ENCODE measurements around the gene TROAP.
A peak's percentile ranks its signal among the peaks of the same experiment; 100 is the strongest.

Gene TROAP

DNA sequence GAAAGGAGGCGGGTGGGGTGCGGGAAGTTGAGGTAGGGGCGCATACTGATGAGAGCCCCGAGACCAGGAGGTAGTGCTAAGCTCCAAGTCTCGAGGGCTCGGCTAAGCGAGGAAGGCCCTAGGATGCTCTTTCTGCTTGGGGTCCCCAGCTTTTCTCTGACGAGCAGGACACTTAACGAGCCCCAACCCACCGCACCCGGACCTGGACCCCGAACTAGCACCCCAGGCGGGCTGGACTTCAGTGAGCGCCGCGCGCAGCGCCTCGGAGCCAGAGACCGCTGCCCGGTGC lies 18.7 kb downstream of the TROAP start:
- Mint-ChIP-seq H3K4me1 (peaks cover 50% of the 10 kb centered on the region), H3K4me3 (peak overlapping the region; percentile 66), H3K9me3 (no peaks in the 10 kb centered on the region), H3K27ac (no peak overlapping the region), H3K36me3 (peaks cover 2% of the 10 kb centered on the region)
- DNase-seq (ENCODE audit: low spot score in 2 of 2) (no peak), ATAC-seq (no peak)

DNA sequence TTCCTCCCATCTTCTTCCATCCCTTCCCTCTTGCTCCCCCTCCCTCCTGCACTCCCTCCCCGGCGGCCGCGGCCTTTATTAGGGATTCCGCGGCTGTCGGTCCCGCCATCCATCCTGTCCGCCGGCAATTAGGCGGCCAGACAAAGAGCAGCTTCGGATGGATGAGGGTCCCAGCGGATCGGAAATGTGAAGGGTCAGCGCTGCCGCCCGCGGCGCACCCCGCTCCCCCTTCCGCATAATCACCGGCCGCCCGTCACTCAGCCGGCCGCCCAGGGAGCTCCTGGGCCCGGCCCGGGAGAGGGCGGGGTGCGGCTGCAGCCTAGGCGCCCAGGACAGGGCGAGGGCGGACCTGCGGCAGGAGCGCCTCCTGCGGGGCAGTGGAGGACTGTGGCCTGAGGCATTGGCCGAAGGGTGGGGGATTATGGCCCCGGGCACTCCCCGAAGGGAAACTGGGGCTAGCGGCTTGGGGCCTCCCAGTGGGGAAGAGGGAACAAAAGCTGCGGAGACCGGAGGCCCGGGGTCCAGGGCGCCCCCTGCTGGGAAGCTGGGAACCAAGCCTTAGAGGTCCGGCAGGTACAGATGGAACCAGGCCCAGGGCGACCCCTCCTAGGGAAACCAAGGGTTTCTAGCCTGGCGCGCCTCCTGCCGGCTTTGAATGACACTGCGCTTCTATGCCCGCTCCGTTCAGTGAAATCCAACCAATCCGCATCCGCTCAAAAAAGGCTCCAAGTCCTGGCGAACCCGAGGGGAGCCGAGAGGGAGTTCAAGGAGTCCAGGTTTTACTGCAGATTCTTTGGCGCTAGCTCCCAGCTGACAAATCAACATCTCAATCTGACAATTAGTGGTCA lies 19.2 kb downstream of the TROAP start:
- H3K9me3 Mint-ChIP-seq, result no peaks in the 10 kb centered on the region
- DNase-seq (ENCODE audit: low spot score in 2 of 2) (peak; percentile 78 to 93), ATAC-seq (peak; percentile 78)
- peak overlapping the region; percentile 54 for H3K27ac Mint-ChIP-seq
- H3K4me3 Mint-ChIP-seq, result peak overlapping the region; percentile 66
- H3K36me3 Mint-ChIP-seq, result peaks cover 6% of the 10 kb centered on the region
- peaks cover 50% of the 10 kb centered on the region for H3K4me1 Mint-ChIP-seq

DNA sequence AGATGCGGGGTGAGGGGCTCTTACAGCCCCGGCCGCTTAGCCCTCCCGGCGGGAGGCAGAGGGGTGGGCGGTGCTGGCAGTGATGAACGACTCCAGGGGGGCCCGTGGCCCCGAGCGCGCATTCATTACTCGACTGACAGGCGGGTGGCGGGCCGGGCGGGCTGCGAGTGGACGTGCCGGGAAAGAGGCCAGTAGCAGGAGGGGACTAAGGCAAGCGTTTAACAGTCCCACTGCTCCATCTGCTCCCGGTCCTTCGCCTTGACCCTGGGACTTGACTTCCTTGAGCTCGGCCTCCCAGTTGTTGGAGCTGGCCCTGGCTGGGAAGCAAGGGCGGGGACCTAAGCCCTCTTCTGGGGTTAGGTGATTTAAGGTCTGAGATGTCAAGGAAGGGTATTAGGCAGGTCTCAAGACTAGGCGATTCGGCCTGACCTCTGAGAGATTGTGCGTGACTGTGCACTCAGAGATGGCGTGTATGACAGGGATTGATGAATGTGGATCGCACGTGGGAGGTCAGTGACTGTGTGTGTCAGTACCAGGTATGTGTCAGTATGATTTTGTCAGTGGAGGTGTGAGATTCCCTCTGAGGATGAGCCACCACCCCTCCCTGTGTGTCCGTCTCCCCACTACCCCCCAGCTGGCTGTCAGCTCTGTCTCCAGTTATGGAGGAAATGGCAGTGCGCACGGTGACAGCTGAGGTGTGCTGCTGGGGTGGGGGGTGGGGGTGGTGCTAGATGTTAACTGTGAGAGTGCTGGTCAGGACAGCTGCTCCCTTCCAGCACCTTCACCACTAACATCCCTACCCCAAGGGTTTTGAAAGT lies 20.1 kb downstream of the TROAP start:
- DNase-seq (ENCODE audit: low spot score in 2 of 2), result no peak
- Mint-ChIP-seq H3K27ac (peak overlapping the region; percentile 54), H3K36me3 (peaks cover 6% of the 10 kb centered on the region), H3K4me1 (peaks cover 44% of the 10 kb centered on the region), H3K9me3 (no peaks in the 10 kb centered on the region), H3K4me3 (peak overlapping the region; percentile 66)
- peak; percentile 86 for ATAC-seq

DNA sequence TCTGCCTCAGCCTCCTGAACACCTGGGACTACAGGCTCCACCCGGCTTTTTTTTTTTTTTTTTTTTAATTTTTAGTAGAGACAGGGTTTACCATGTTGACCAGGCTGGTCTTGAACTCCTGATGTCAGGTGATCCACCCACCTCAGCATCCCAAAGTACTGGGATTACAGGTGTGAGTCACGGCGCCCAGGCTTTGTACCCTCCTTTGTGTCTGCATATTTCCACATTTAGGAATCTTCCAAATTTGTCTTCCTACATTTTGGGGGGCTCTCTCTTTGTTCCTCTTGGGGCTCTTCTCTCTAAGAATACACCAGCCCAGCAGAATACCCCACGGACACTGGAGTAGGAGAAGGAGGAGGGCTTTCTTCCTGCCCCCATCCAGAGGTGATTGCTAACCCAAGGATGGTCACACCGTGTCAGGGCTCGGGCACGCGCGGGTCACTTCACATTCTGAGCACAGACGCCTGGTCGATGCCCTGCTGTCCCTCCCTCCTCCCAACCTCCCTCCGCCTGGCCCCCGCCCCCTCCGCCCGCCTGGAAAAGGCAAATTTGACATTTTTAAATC lies 21.5 kb downstream of the TROAP start:
- DNase-seq (ENCODE audit: low spot score in 2 of 2), result no peak
- no peak overlapping the region for H3K27ac Mint-ChIP-seq
- peaks cover 6% of the 10 kb centered on the region for H3K36me3 Mint-ChIP-seq
- H3K9me3 Mint-ChIP-seq, result no peaks in the 10 kb centered on the region
- no peak for ATAC-seq
- peaks cover 42% of the 10 kb centered on the region for H3K4me1 Mint-ChIP-seq
- H3K4me3 Mint-ChIP-seq, result peak overlapping the region; percentile 66

DNA sequence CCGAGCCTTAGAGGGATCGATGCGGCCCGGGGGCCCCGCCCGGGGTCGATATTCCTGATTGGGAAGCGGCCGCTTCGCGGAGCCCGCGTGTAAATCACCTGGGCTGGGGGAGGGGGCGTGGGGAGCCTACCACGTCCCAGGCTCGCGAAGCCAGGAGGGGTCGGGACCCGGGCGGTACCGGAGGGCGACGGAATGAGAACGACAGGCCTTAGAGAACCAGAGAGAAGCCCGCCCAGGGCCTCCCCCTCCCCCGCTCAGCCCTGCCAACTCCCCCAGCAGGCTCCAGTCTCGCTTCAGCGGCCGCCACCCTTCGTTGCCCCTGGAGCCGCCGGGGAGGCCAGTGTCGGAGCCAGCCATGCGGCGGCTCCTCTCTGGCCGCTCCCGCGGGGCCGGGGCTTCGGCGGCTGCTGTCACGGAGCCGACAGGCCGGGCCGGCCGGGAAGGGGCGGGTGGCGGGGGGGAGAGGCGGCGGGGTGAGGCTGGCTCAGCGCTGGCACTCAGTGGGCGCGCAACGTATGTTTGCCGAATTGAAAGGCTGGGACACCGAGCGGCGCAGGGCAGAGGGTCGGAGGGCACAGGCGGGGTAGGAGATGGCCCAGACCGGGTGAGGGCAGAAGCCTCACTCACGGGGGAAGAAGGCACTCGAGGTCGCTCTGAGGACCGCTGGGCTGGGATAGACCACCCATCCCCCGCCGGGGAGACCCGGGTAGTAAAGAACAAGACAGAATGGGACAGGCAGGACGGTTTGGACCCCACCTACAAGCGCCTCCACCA lies 22.2 kb downstream of the TROAP start:
- Mint-ChIP-seq H3K4me1 (peaks cover 42% of the 10 kb centered on the region), H3K27ac (no peak overlapping the region), H3K9me3 (no peaks in the 10 kb centered on the region), H3K4me3 (peak overlapping the region; percentile 82), H3K36me3 (peaks cover 6% of the 10 kb centered on the region)
- DNase-seq (ENCODE audit: low spot score in 2 of 2), result no peak
- ATAC-seq, result no peak

DNA sequence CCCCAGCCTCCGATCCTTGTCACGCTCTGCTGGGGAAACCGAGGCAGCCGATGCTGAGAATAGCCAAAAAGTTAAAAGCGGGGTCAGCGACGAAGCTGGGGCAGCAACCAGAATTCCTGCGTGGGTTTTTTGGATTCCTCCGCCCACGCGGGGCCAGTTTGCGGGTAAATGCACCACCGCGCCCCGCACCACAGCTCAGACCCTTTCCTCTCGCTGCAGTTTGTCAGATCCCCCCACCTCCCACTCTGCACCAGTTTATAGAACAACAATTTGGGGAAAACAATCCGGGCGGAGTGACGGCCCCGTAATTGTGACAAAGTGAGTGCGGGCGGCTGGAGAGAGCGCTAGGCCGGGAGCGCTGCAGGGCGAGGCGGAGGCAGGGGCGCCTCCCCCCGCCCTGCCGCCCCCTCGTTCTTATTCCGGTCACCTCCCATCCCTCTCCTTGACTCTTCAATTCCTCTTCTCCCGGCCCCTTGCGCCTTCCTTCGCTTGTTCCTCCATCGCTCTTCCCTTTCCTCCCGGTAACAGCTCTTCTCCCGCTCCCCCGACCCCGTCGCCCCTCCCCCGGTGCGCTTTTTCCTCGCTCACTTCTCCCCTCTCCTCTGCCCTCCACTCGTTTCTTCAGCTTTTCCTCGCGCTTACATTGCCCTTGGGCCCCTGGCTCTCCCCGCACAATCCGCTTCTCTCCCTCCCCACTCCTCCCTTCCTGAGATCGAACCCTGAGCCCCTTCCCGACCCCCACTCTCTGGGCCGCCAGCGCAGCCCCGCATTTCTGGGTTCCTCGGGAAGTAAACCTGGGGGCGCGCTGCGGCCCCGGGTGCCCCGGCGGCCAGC lies 23.0 kb downstream of the TROAP start:
- peaks cover 42% of the 10 kb centered on the region for H3K4me1 Mint-ChIP-seq
- DNase-seq (ENCODE audit: low spot score in 2 of 2), result no peak
- H3K9me3 Mint-ChIP-seq, result no peaks in the 10 kb centered on the region
- ATAC-seq, result no peak
- peak overlapping the region; percentile 61 for H3K27ac Mint-ChIP-seq
- H3K4me3 Mint-ChIP-seq, result peak overlapping the region; percentile 82
- peaks cover 6% of the 10 kb centered on the region for H3K36me3 Mint-ChIP-seq

DNA sequence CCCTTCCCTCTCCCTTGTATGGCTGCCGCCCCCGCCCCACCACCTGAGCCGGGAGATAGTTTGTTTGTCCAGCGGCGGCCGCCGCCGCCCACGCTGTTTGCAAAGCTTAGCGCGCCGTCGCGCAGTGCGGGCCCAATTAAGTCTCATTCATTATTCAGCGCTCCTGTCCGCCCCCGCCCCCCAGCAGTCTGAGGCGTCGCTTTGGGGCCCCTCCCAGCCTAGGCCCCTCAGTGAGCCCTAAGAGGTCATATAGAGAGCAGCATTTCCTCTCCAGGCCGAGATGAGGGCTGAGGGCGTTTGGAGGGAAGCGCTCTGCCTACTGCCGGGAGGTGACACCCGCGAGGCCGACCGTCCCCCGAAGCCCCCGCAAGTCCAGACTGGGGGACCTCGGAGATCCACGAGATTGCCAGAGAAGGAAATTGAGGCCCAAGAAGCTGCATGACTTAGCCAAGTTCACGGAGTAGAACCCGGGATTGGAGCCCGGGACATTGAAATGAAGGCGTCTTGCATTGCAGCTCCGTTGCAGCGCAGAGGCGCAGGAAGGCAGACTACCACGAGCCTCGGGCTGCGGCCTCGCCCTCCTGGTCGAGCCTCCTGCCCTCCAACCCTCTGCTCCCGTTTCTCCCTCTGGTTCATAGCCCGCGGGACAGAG lies 23.7 kb downstream of the TROAP start, which contains the start of gene DNAJC22:
Gene DNAJC22 (plus strand): TSS at position 230 of the 652 bp plus-strand sequence. CDS start 1,985 bp downstream, outside the sequence.
- Mint-ChIP-seq H3K36me3 (peaks cover 6% of the 10 kb centered on the region), H3K4me3 (peak within 1 kb of the TSS; percentile 82), H3K9me3 (no peaks in the 10 kb centered on the region), H3K4me1 (peaks cover 42% of the 10 kb centered on the region), H3K27ac (peak within 1 kb of the TSS; percentile 61)
- DNase-seq (ENCODE audit: low spot score in 2 of 2) (peak in 1 of 2 donors; percentile 74), ATAC-seq (peak; percentile 19)

DNA sequence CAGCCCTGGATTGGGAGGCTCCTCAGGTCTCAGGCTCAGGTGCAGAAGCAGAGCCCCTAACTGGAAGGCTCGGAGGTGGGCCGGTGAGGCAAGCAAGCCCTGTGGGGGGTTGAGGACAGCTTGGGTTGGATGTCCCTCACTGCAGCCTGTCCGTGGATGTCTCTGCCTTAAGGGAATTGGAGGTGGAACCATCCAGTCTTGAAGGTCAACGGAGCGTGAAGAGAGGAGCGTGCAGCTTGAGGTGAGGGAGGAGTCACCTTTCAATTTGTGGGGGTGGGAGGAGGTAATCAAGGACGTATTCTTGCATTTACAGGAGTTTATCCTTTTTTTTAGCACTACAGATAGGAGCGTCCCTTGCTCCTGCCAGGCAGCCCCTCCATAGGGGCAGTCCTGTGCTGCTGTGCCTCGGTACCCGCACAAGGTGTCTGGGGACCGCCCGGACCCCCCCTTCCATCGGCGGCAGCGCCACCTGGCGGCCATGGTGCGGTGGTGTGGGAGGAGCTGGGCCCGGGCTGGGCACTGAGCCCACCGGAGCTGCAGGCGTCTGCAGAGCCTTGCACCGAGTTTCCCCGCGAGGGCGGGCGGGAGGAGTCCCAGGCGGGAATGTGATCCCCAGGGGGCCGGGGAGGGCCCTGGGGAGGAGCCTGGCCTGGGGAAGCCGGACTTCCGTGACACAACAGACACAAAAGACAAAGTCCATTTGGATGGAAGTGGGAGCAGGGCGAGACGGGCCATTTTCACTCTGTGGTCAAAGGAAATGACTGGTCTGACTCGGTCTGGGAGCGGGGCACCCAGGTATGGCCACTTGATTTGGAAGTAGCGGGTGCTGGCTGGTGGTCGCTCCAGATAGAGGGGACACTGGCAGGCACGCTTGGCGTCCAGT lies 24.5 kb downstream of the TROAP start:
- peak; percentile 71 for ATAC-seq
- H3K27ac Mint-ChIP-seq, result peak overlapping the region; percentile 61
- H3K36me3 Mint-ChIP-seq, result peaks cover 6% of the 10 kb centered on the region
- H3K4me1 Mint-ChIP-seq, result peaks cover 42% of the 10 kb centered on the region
- DNase-seq (ENCODE audit: low spot score in 2 of 2), result peak; percentile 85 to 93
- H3K4me3 Mint-ChIP-seq, result peak overlapping the region; percentile 82
- no peaks in the 10 kb centered on the region for H3K9me3 Mint-ChIP-seq

DNA sequence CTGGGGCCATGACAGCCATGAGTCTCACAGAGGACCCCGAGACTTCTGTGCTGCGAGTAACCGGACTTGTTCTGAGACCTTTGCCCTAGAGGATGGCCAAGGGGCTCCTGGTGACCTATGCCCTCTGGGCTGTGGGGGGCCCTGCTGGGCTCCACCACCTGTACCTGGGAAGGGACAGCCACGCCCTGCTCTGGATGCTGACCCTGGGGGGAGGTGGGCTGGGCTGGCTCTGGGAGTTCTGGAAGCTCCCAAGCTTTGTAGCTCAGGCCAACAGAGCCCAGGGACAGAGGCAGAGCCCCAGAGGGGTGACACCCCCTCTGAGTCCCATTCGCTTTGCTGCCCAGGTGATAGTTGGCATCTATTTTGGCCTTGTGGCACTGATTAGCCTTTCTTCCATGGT lies 25.7 kb downstream of the TROAP start:
- no peak overlapping the region for H3K27ac Mint-ChIP-seq

DNA sequence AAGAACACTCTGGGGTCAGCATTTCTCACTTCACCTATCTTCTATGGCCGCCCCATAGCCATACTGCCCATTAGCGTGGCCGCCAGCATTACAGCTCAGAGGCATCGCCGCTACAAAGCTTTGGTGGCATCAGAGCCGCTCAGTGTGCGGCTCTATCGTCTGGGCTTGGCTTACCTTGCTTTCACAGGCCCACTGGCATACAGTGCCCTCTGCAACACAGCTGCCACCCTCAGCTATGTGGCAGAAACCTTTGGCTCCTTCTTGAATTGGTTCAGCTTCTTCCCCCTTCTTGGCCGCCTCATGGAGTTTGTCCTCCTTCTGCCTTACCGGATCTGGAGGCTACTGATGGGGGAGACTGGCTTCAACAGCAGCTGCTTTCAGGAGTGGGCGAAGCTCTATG lies 26.2 kb downstream of the TROAP start:
- Mint-ChIP-seq H3K9me3 (no peaks in the 10 kb centered on the region), H3K27ac (no peak overlapping the region)
- no peak for ATAC-seq

More for the DNA sequence above, 25.7 kb downstream of the TROAP start:
- peaks cover 6% of the 10 kb centered on the region for H3K36me3 Mint-ChIP-seq
- no peaks in the 10 kb centered on the region for H3K9me3 Mint-ChIP-seq
- DNase-seq (ENCODE audit: low spot score in 2 of 2) (no peak), ATAC-seq (no peak)
- peaks cover 30% of the 10 kb centered on the region for H3K4me1 Mint-ChIP-seq
- no peak overlapping the region for H3K4me3 Mint-ChIP-seq

DNA sequence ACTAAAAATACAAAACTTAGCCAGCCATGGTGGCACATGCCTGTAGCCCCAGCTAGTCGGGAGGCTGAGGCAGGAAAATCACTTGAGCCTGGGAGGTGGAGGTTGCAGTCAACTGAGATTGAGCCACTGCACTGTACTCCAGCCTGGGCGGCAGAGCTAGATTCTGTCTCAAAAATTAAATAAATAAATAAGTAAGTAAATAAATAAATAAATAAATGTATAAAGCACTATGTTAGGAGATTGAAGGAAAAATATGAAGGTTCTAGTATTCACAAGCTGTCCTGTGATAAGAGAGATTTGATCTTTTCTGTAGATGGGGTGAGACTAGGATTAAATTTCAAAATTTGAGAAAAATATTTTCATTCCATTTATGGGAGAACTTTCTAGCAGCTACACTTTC lies 29.3 kb downstream of the TROAP start:
- Mint-ChIP-seq H3K36me3 (no peaks in the 10 kb centered on the region), H3K4me3 (no peak overlapping the region), H3K4me1 (peaks cover 2% of the 10 kb centered on the region), H3K27ac (no peak overlapping the region), H3K9me3 (no peaks in the 10 kb centered on the region)
- ATAC-seq (no peak), DNase-seq (ENCODE audit: low spot score in 2 of 2) (no peak)

More for the DNA sequence above, 26.2 kb downstream of the TROAP start:
- no peak for DNase-seq (ENCODE audit: low spot score in 2 of 2)
- Mint-ChIP-seq H3K4me1 (peaks cover 25% of the 10 kb centered on the region), H3K4me3 (no peak overlapping the region), H3K36me3 (peaks cover 6% of the 10 kb centered on the region)

DNA sequence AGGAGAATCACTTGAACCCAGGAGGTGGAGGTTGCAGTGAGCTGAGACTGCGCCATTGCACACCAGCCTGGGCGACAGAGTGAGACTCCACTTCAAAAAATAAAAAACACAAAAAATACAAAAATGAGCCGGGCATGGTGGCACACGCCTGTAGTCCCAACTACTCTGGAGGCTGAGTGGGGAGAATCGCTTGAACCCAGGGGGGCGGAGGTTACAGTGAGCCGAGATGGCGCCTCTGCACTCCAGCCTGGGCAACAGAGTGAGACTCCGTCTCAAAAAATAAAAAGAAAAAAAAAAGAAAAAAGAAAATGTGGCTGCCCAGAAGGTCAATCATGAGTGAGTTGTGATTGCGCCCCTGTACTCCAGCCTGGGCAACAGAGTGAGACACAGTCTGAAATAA lies 32.9 kb downstream of the TROAP start:
- H3K4me3 Mint-ChIP-seq, result no peak overlapping the region
- no peaks in the 10 kb centered on the region for H3K4me1 Mint-ChIP-seq
- ATAC-seq (no peak), DNase-seq (ENCODE audit: low spot score in 2 of 2) (no peak)
- no peaks in the 10 kb centered on the region for H3K9me3 Mint-ChIP-seq
- H3K36me3 Mint-ChIP-seq, result no peaks in the 10 kb centered on the region
- no peak overlapping the region for H3K27ac Mint-ChIP-seq

DNA sequence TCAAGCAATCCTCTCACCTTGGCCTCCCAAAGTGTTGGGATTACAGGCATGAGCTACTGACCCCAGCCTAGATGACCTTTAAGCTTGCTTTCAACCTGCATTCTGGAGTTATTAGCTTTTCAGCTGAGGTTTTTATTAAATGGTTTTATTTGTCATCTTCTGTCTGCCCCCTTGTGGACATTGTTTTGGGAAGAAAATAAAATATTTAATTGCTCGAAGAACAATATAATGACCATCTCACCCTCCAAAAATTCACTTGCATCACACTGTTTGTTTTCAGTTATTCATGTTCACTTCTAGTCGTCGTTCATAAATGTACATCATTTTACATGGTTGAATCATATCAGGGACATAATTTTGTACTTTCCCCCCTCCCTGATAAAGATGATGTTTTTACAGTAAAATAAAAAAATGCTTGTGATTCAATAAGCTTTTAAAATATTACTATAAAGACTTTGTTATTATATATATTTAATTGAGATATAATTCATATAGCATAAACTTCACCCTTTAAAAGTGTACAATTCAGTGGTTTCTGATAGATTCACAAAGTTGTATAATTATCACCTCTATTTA lies 34.1 kb downstream of the TROAP start:
- no peak for ATAC-seq
- Mint-ChIP-seq H3K27ac (no peak overlapping the region), H3K9me3 (no peaks in the 10 kb centered on the region), H3K4me1 (no peaks in the 10 kb centered on the region), H3K4me3 (no peak overlapping the region), H3K36me3 (no peaks in the 10 kb centered on the region)
- DNase-seq (ENCODE audit: low spot score in 2 of 2), result no peak

All from stimulated activated effector memory CD8-positive, alpha-beta T cell treated with anti-CD3 and anti-CD28 coated beads, Interleukin-12 subunit alpha, Interleukin-12 subunit beta, amount 100 ng/mL, for 72 hours (primary cell).